ENCODE results near the gene EEF1AKMT4.

EEF1AKMT4 gene

DNA sequence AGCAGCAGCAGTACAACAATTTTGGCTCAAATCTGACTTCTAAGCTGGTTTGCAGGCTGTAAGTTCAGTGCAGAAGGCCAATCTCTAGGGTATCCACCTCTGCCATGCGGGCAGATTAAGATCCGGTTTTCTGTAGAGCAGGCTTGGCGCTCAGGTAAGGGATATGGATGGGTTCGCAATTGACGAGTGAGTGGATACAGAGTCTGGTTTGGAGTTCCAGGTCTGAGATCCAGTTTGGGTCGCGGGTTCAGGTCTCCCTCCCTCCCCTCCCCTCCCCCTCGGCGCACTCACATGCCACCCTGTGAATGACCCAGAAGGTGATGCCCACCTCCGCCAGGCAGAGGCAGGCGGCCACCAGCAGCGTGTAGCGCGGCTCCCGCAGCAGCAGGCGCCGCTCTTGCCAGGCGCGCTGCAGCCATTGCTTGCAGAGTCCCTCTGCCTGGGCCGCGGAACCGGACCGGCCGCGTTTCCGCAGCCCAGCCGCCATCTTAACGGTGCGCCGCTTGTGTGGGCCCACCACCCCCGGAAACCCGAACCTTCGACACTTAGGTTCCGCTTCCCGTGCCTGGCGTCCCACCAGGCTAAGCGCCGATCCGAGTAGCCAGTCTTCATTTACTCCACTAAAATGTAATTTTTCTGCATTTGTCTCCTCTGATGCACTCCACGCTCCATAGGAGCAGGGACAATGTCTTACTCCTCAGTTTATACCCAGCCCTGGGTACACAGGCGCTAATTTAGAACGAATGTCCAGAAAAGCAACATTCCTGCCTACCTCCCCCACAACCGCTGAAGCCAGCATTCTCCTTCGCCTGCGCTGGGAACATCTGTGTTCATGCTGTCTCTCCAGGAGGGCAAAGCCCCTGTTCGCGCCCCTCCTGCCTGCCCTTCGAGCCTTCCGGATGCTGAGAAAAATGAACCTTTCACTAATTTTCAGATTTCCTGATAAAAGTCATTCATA is 739 bp upstream of the EEF1AKMT4 start, which contains the start of gene ALG3:
ALG3 (minus strand) TSS at position 509 of the 958 bp plus-strand sequence; CDS start at position 487, 22 bp downstream.
- Histone ChIP-seq H3K4me3 (ENCODE audit: low read length) (peak within 1 kb of the TSS; percentile 80), H3K4me1 (ENCODE audit: insufficient read depth, low read length) (no peaks in the 10 kb centered on the region), H3K27me3 (ENCODE audit: insufficient read depth, low read length) (no peaks in the 10 kb centered on the region), H3K9me3 (ENCODE audit: insufficient read depth, low read depth, low read length) (no peaks in the 10 kb centered on the region), H3K36me3 (ENCODE audit: insufficient read depth, low read length) (peaks cover 21% of the 10 kb centered on the region), H3K27ac (ENCODE audit: low read depth, low read length) (peak within 1 kb of the TSS; percentile 90), H3K9ac (ENCODE audit: low read depth, low read length) (peak within 1 kb of the TSS; percentile 95)
- under 1% methylated on average over 49 of the region's 49 CpGs for WGBS

DNA sequence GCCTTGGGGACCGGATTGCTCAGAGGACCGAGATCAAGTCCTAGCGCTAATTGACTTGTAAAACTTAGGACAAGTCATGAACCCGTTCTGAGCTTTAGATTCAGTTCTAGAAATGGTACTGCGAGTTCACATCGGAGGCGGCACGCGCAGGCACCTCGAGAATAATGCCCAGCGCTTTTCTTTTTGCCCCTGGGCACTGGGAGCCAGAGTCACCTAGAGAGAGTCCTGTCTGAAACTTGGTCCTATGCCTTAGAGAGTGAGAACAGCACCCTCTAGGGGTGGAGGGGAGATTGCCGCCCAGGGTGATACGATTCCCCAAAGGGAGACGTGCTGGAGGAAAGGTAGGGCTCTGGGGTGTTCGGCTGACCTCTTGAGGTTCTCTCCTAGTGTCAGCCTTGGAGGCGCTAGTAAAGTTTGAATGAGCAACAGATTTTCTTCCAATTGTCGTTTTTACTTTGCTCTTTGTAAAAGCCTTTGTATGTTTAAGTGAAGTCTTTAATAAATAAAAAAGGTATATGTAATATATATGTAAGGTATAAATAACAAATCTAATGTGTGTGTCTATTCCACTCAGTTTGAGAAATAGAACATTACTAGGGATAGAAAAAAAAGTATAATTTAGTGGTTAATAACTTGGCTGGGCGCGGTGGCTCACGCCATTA is 826 bp downstream of the EEF1AKMT4 start:
- peak overlapping the region; percentile 71 for H3K9ac ChIP-seq (ENCODE audit: low read depth, low read length)
- H3K27me3 ChIP-seq (ENCODE audit: insufficient read depth, low read length) = no peaks in the 10 kb centered on the region
- peak overlapping the region; percentile 80 for H3K4me3 ChIP-seq (ENCODE audit: low read length)
- WGBS = 17% methylated on average over 19 of the region's 20 CpGs
- H3K9me3 ChIP-seq (ENCODE audit: insufficient read depth, low read depth, low read length) = no peaks in the 10 kb centered on the region
- H3K36me3 ChIP-seq (ENCODE audit: insufficient read depth, low read length) = peaks cover 5% of the 10 kb centered on the region
- no peak overlapping the region; the same call in 1 of the 2 replicates for H3K27ac ChIP-seq (ENCODE audit: low read depth, low read length)
- H3K4me1 ChIP-seq (ENCODE audit: insufficient read depth, low read length) = no peaks in the 10 kb centered on the region

DNA sequence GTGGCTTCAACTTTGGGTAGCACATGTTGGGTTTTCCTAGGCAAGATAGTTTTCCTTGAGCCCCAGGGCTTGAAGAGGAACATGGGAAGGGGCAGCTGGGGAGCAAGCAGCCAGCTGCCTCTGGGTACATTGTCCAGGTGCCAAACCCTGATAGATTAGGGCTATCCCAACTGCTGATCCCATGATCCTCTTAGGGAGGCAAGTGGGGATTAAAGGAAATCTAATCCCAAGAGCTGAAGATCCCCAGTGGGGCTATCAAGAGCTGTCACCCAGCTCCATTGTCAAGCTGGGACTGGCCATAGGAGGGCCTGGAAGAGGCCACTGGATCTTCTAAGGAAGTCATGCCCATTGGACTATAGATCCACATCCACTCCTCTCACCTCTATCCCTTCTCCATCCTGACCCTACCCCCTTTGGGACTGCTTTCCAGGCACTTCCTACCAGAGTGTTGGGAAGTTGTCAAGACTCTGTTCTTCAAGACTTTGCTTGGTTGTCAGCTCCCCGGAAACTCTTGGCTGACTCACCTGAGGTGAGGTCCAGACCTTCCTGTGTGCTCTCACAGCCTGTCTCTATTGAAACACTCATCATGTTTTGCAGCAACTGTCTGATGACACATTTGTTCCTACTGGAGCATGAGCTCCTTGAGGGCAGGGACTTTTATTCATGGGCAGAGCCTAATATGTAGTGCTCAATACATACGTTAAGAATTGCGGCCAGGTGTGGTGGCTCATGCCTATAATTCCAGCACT is 6.0 kb downstream of the EEF1AKMT4 start:
- no peak overlapping the region for H3K4me3 ChIP-seq (ENCODE audit: low read length)
- H3K9ac ChIP-seq (ENCODE audit: low read depth, low read length) = no peak overlapping the region
- no peaks in the 10 kb centered on the region for H3K9me3 ChIP-seq (ENCODE audit: insufficient read depth, low read depth, low read length)
- no peaks in the 10 kb centered on the region for H3K36me3 ChIP-seq (ENCODE audit: insufficient read depth, low read length)
- WGBS = 95% methylated on average over 3 of the region's 3 CpGs
- peaks cover 27% of the 10 kb centered on the region for H3K27me3 ChIP-seq (ENCODE audit: insufficient read depth, low read length)
- no peaks in the 10 kb centered on the region for H3K4me1 ChIP-seq (ENCODE audit: insufficient read depth, low read length)
- H3K27ac ChIP-seq (ENCODE audit: low read depth, low read length) = no peak overlapping the region

DNA sequence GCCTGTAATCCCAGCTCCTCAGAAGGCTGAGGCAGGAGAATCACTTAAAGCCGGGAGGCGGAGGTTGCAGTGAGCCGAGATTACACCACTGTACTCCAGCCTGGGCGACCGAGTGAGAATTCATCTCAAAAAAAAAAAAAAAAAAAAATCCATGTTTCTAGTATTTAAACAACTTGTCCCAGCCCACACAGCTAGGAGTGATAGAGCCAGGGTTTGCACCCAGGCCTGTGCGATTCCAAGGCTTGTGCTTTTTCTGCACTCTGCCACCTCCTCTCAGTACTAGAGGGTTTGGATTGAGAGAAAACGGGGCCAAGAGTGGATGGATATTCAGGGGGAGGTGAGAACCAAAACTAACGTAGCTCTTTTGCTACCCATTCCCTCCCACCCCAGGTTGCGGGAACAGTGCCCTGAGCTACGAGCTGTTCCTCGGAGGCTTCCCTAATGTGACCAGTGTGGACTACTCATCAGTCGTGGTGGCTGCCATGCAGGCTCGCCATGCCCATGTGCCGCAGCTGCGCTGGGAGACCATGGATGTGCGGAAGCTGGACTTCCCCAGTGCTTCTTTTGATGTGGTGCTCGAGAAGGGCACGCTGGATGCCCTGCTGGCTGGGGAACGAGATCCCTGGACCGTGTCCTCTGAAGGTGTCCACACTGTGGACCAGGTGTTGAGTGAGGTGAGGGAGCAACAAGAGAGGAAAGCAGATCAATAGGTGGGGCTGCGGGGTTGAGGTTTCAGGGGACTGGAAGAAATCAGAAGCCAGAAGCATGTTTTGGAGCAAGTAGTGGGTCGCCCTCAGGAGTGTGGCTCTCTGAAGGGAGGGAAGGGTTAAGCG is 7.8 kb downstream of the EEF1AKMT4 start:
- 91% methylated on average over 22 of the region's 23 CpGs for WGBS
- peaks cover 42% of the 10 kb centered on the region for H3K27me3 ChIP-seq (ENCODE audit: insufficient read depth, low read length)
- no peaks in the 10 kb centered on the region for H3K4me1 ChIP-seq (ENCODE audit: insufficient read depth, low read length)
- H3K27ac ChIP-seq (ENCODE audit: low read depth, low read length) = no peak overlapping the region
- H3K4me3 ChIP-seq (ENCODE audit: low read length) = no peak overlapping the region
- H3K36me3 ChIP-seq (ENCODE audit: insufficient read depth, low read length) = no peaks in the 10 kb centered on the region
- H3K9me3 ChIP-seq (ENCODE audit: insufficient read depth, low read depth, low read length) = no peaks in the 10 kb centered on the region
- no peak overlapping the region for H3K9ac ChIP-seq (ENCODE audit: low read depth, low read length)

DNA sequence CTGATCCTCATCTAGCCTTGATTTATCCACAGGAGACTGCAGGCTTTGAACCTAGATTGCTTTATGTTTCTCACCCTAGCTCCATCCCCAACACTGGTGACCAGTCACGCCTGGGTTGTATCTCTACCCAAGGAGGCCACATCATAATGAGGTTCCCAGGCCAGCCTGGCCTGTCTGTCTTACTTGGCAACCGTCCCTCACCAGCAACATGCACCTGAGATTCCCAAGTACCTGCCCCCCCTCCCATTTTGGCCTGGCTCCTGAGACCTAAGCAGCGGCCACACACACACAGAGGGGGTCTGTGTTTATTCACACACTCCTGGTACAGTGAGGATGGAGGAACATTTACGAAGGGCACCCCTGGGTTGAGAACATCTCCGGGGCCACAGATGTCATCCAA is 9.5 kb downstream of the EEF1AKMT4 start:
- Histone ChIP-seq H3K9me3 (ENCODE audit: insufficient read depth, low read depth, low read length) (no peaks in the 10 kb centered on the region), H3K4me3 (ENCODE audit: low read length) (no peak overlapping the region), H3K27ac (ENCODE audit: low read depth, low read length) (no peak overlapping the region), H3K27me3 (ENCODE audit: insufficient read depth, low read length) (peaks cover 55% of the 10 kb centered on the region), H3K4me1 (ENCODE audit: insufficient read depth, low read length) (no peaks in the 10 kb centered on the region), H3K36me3 (ENCODE audit: insufficient read depth, low read length) (no peaks in the 10 kb centered on the region), H3K9ac (ENCODE audit: low read depth, low read length) (no peak overlapping the region)
- WGBS = 86% methylated on average over 5 of the region's 5 CpGs

DNA sequence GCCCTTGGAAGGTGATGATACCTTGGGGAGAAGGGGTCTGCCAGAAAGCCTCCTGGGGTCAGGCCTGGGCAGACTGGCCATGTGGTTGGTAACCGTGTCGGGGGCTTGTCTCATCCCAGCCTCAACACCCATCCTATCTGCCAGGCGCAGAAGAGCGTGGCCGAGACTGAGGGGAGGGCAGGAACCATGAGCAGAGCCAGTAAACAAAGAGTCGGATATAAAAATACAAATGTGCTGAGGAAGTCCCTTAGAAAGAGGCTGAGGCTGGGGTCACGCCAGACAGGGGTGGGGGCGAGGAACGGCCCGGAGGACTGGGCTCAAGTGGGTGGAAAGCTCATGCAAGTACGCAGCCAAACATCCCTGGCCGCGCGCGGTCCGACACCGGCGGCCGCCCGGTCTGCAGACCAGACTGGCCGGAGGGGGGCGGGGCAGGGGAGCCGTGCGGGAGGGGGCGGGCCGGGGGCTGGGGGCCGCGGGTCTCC is 10.0 kb downstream of the EEF1AKMT4 start:
- H3K36me3 ChIP-seq (ENCODE audit: insufficient read depth, low read length) = no peaks in the 10 kb centered on the region
- H3K4me3 ChIP-seq (ENCODE audit: low read length) = no peak overlapping the region; the same call in 1 of the 2 replicates
- no peak overlapping the region for H3K27ac ChIP-seq (ENCODE audit: low read depth, low read length)
- H3K9ac ChIP-seq (ENCODE audit: low read depth, low read length) = no peak overlapping the region
- 17% methylated on average over 28 of the region's 28 CpGs for WGBS
- no peaks in the 10 kb centered on the region for H3K9me3 ChIP-seq (ENCODE audit: insufficient read depth, low read depth, low read length)
- H3K27me3 ChIP-seq (ENCODE audit: insufficient read depth, low read length) = peaks cover 58% of the 10 kb centered on the region
- no peaks in the 10 kb centered on the region for H3K4me1 ChIP-seq (ENCODE audit: insufficient read depth, low read length)

DNA sequence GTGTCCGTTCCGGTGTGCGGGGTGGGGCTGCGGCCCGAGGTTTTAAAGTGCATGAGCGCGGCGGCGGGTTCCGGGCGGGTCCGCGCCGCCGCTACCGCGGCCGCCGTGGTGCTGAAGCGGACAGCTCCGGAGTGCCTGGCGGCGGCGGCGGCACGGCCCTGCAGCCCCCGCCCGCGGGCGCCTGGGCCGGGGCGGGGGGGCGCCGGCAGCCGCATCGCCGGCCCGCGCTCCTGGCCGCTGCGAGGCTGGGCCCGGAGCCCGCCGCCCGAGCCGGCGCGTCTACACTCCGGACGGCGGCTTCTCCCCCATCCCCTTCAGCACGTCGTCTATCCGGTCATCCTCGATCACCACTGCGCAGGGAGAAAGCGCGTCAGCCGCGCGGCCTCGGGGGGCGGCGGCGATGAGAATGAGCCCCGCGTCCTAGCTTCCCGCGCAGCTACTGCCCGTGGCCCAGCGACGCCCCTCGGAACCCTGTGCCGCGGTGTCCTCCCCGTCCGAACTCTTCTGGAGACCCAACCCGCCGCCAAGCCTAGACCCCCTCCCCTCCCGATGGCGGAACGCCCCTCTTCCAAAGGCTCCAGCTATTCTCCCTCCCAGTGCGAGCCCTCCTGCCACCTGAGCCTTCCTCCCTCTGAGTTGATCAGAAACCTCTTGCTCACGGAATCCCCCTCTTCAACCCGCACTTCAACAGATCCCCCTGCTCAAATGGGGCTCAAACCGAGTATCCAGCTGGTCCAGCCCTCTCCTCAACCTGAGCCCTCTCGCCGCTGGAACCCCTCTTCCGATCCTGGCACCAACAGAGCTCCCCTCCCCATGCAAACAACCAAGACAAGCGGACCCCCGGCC is 10.6 kb downstream of the EEF1AKMT4 start:
- Histone ChIP-seq H3K36me3 (ENCODE audit: insufficient read depth, low read length) (no peaks in the 10 kb centered on the region), H3K27ac (ENCODE audit: low read depth, low read length) (no peak overlapping the region), H3K9me3 (ENCODE audit: insufficient read depth, low read depth, low read length) (no peaks in the 10 kb centered on the region), H3K4me3 (ENCODE audit: low read length) (peak overlapping the region; percentile 70), H3K9ac (ENCODE audit: low read depth, low read length) (0 out of 2 replicates have a peak overlapping the region, but pooled peaks have one; percentile 47), H3K4me1 (ENCODE audit: insufficient read depth, low read length) (no peaks in the 10 kb centered on the region), H3K27me3 (ENCODE audit: insufficient read depth, low read length) (peaks cover 64% of the 10 kb centered on the region)
- WGBS = 1% methylated on average over 91 of the region's 91 CpGs

DNA sequence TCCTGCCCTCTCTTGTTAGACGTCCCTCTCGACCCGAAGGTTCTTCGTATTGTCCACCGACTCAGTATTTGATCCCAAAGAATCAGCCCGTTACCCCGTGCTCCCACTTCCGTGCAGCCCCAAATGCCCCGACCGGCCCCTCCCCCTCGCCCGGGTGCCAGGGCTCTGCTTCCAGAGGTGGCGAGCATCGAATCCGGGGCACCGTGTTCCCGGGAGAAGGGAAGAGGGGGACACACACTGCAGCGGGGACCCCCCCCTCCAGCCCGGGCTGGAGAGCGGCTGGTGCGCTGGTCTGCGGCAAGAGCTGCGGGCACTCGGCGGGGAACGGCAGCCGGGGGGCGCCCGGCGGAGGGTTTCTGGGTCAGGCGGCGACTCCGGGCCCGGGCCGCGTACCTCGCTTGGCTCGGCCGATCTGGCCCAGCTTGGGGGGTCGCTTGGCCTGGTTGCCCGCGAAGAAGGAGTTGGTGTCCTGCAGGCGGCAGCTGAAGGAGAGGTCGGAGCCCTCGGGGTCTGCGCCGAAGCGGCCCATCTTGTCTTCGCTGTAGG is 11.3 kb downstream of the EEF1AKMT4 start:
- under 1% methylated on average over 49 of the region's 49 CpGs for WGBS

DNA sequence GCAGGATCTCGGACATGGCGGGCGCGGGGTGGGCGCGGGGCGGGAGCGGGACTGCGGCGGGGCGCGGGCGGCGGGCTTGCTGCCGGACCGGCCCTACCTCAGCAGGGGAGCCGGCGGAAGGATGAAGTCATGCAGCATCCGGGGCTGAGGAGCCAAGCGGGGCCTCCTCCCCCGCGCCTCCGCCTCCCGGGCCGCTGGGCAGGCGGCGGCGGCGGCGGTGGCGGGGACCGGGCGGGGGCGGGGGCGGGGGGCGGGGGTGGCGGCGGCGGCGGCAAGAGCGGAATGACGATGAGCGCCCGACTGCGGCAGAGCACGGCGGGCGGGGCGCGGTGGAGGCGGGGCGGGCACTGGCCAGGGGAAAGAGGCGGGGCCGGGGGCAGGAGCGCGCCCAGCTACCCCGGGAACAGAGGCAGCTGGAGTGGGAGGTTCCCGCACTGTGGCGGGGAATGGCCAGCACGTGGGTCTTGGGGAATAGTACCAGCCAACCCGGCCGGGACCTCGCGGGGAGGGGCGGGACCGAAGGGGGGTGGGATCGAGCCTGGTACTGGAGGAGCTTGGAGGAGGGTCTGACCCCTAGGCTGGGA is 11.9 kb downstream of the EEF1AKMT4 start, which contains the start of gene CAMK2N2:
CAMK2N2 (minus strand) TSS at position 284 of the 584 bp plus-strand sequence; CDS start at position 16, 268 bp downstream.
- WGBS = under 1% methylated on average over 66 of the region's 67 CpGs
- Histone ChIP-seq H3K4me3 (ENCODE audit: low read length) (peak within 1 kb of the TSS; percentile 70), H3K27me3 (ENCODE audit: insufficient read depth, low read length) (peaks cover 68% of the 10 kb centered on the region), H3K9ac (ENCODE audit: low read depth, low read length) (peak within 1 kb of the TSS; percentile 47; the same call in 1 of the 2 replicates), H3K9me3 (ENCODE audit: insufficient read depth, low read depth, low read length) (no peaks in the 10 kb centered on the region), H3K27ac (ENCODE audit: low read depth, low read length) (no peak within 1 kb of the TSS), H3K36me3 (ENCODE audit: insufficient read depth, low read length) (no peaks in the 10 kb centered on the region), H3K4me1 (ENCODE audit: insufficient read depth, low read length) (no peaks in the 10 kb centered on the region)

More for the DNA sequence above, 11.3 kb downstream of the EEF1AKMT4 start:
- H3K9ac ChIP-seq (ENCODE audit: low read depth, low read length) = 0 out of 2 replicates have a peak overlapping the region, but pooled peaks have one; percentile 47
- no peak overlapping the region for H3K27ac ChIP-seq (ENCODE audit: low read depth, low read length)
- no peaks in the 10 kb centered on the region for H3K4me1 ChIP-seq (ENCODE audit: insufficient read depth, low read length)
- no peaks in the 10 kb centered on the region for H3K9me3 ChIP-seq (ENCODE audit: insufficient read depth, low read depth, low read length)
- peaks cover 68% of the 10 kb centered on the region for H3K27me3 ChIP-seq (ENCODE audit: insufficient read depth, low read length)
- no peaks in the 10 kb centered on the region for H3K36me3 ChIP-seq (ENCODE audit: insufficient read depth, low read length)
- H3K4me3 ChIP-seq (ENCODE audit: low read length) = peak overlapping the region; percentile 70
